CD4-positive, alpha-beta memory T cell (primary cell): ENCODE data around the gene MYH7B. TPM values are rescaled to one million over a fixed set of nuclear protein-coding genes. Genes with fewer than 3 reads are reported as not detected.

ENCODE experiments used
- CTCF ChIA-PET: fragments of 350-600 bp; sonication (Branson Sonifier 250); formaldehyde crosslinking; loops from one replicate; lab custom pipeline; 2021; ENCODE audit warnings: inconsistent platforms; ENCODE audit not compliant: partially characterized antibody; lab: Charles Lee
- POLR2A ChIA-PET: fragments of 350-600 bp; sonication (Branson Sonifier 250); formaldehyde crosslinking; loops from one replicate; lab custom pipeline; 2021; ENCODE audit not compliant: partially characterized antibody; lab: Charles Lee
- DNase-seq, 5 donors: peaks; one replicate each; pipeline versions ENCODE4 v3.0.0 to v3.0.0-alpha.2; 2020 to 2022; ENCODE audit warnings: mixed read lengths in 1 of 5
- H3K27ac ChIP-seq: one replicate; pipeline ENCODE4 v1.7.0; 2013; ENCODE audit warnings: low read depth, low read length
- H3K27me3 ChIP-seq: 2 replicates; pipeline ENCODE4 v1.7.0; 2013; ENCODE audit warnings: mild to moderate bottlenecking, low read length, moderate library complexity; ENCODE audit not compliant: insufficient read depth
- H3K36me3 ChIP-seq: 2 replicates; pipeline ENCODE4 v1.7.0; 2013; ENCODE audit warnings: mild to moderate bottlenecking, low read length, moderate library complexity; ENCODE audit not compliant: insufficient read depth
- H3K4me1 ChIP-seq: 2 replicates; pipeline ENCODE4 v1.7.0; 2013; ENCODE audit warnings: mild to moderate bottlenecking, low read length, moderate library complexity; ENCODE audit not compliant: insufficient read depth
- H3K4me3 ChIP-seq, 2 donors: one replicate each; pipeline ENCODE4 v1.7.0; 2013; ENCODE audit warnings: low read length in 2 of 2, mild to moderate bottlenecking in 1 of 2
- H3K9me3 ChIP-seq, 2 donors: one replicate each; pipeline ENCODE4 v1.7.0; 2013; ENCODE audit warnings: low read length in 2 of 2, control low read depth in 1 of 2; ENCODE audit not compliant: control insufficient read depth in 1 of 2
- H3K27ac Mint-ChIP-seq, 7 donors: one replicate each; pipeline ENCODE4 v1.8.0; 2020 to 2021; ENCODE audit warnings: mixed read lengths in 7 of 7, mild to moderate bottlenecking in 6 of 7, inconsistent platforms in 3 of 7, moderate library complexity in 3 of 7
- H3K27me3 Mint-ChIP-seq, 2 donors: one replicate each; pipeline ENCODE4 v1.8.0; 2020 to 2021; ENCODE audit warnings: mixed read lengths in 2 of 2
- H3K36me3 Mint-ChIP-seq, 2 donors: one replicate each; pipeline ENCODE4 v1.8.0; 2020 to 2021; ENCODE audit warnings: mixed read lengths in 2 of 2, inconsistent platforms in 1 of 2, mild to moderate bottlenecking in 1 of 2
- H3K4me1 Mint-ChIP-seq, 4 donors: one replicate each; pipeline ENCODE4 v1.8.0; 2020 to 2021; ENCODE audit warnings: mixed read lengths in 4 of 4, mild to moderate bottlenecking in 1 of 4
- H3K4me3 Mint-ChIP-seq, 8 donors: one replicate each; pipeline ENCODE4 v1.8.0; 2020 to 2021; ENCODE audit warnings: mixed read lengths in 8 of 8, mild to moderate bottlenecking in 7 of 8, moderate library complexity in 6 of 8, inconsistent platforms in 3 of 8
- H3K9me3 Mint-ChIP-seq, 8 donors: one replicate each; pipeline ENCODE4 v1.8.0; 2020 to 2021; ENCODE audit warnings: mixed read lengths in 8 of 8, mild to moderate bottlenecking in 5 of 8, inconsistent platforms in 3 of 8, moderate library complexity in 1 of 8
- intact Hi-C: fragments of 100-400 bp; cut with micrococcal nuclease; formaldehyde crosslinking; loops from one replicate; pipeline ENCODE4 v1.15.1; 2023
- polyA plus RNA-seq, 2 donors: library from polyadenylated mRNA; unstranded; fragments of 300-500 nt; fragmentation: Illumina TruSeq; gene quantifications; one replicate each; pipeline ENCODE4 v1.2.3, GENCODE V29; 2021
- total RNA-seq, 2 experiments: library from RNA; stranded (reverse); gene quantifications; one replicate each; pipeline ENCODE4 v1.2.3, GENCODE V29; 2021

Gene MYH7B
- total and polyA plus RNA-seq, 4 experiments from 2014 or later: 0.32 to 0.47 (median 0.39) TPM; not detected in 1

DNA sequence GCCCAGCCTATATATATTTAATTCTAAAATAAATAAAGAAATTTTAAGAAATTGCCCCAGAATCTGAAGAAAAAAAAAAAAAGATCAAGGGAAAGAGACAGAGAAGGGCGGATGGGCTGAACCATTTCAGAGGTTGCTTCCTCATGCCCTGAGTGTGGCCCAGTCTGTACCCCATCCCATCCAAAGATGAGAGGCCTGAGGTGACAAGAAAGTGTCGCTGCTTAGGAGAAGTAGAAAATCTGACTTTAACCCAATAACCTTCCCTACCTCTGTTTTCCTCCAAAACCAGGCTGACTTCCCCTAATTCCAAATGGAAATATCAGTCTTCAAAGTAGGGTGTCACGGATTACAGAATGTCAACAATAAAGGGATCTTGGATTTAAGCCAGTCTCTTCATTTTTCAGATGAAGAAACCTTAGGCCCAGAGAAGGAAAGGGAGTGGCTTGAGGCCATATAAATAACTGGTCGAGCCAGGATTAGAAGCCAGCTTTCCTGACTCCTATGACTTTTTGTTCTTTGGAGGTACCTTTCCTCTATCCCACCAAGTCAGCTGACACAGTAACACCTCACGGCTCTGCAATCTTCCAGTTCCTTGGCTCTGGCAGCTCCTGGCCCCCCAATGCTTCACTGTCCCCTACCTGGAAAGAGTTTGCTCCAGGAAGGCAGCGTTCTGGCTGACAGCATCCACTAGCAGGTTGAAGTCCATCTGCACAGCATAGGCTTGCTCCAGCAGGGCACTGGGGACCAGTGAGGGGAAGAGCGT lies 10.2 kb upstream of the MYH7B start:
- Mint-ChIP-seq H3K27ac (no peak overlapping the region), H3K4me3 (no peak overlapping the region), H3K36me3 (peaks cover 51 to 60% of the 10 kb centered on the region in 2 donors), H3K27me3 (no peaks in the 10 kb centered on the region), H3K4me1 (peaks cover 0 to 7% (median 2%) of the 10 kb centered on the region in 4 donors), H3K9me3 (no peaks in the 10 kb centered on the region)
- no peak for DNase-seq
- CTCF ChIA-PET: no interaction called here
- Histone ChIP-seq H3K27me3 (no peaks in the 10 kb centered on the region), H3K9me3 (no peaks in the 10 kb centered on the region), H3K4me1 (no peaks in the 10 kb centered on the region), H3K4me3 (no peak overlapping the region), H3K27ac (no peak overlapping the region), H3K36me3 (peaks cover 34% of the 10 kb centered on the region)
- POLR2A ChIA-PET: no interaction called here
- intact Hi-C loops: no loop called here

GRCh38 chr20:34946661-34947060 lies 9.0 kb upstream of the MYH7B start:
- ChIA-PET CTCF (interaction anchor here (0.6 to 1.0 kb wide), 2 partner anchors 71 to 1589 kb away, joined by 3 to 4 read pairs; no protein-coding TSS in a partner anchor), POLR2A (no interaction called here)
- H3K27ac Mint-ChIP-seq: peak overlapping the region in 1 of 7 donors; percentile 40
- Histone ChIP-seq H3K27me3 (no peaks in the 10 kb centered on the region), H3K27ac (no peak overlapping the region), H3K4me3 (no peak overlapping the region), H3K36me3 (peaks cover 33% of the 10 kb centered on the region), H3K9me3 (no peaks in the 10 kb centered on the region), H3K4me1 (no peaks in the 10 kb centered on the region)
- no peaks in the 10 kb centered on the region for H3K27me3 Mint-ChIP-seq
- H3K4me3 Mint-ChIP-seq: no peak overlapping the region
- H3K36me3 Mint-ChIP-seq: peaks cover 45 to 54% of the 10 kb centered on the region in 2 donors
- H3K4me1 Mint-ChIP-seq: peaks cover 0 to 7% (median 2%) of the 10 kb centered on the region in 4 donors
- no peaks in the 10 kb centered on the region for H3K9me3 Mint-ChIP-seq
- intact Hi-C loops: no loop called here
- DNase-seq: no peak

GRCh38 chr20:34947336-34947735 lies 8.3 kb upstream of the MYH7B start:
- H3K27me3 Mint-ChIP-seq: no peaks in the 10 kb centered on the region
- intact Hi-C loops: no loop called here
- H3K27ac Mint-ChIP-seq: peak overlapping the region in 1 of 7 donors; percentile 12
- Histone ChIP-seq H3K9me3 (no peaks in the 10 kb centered on the region), H3K4me1 (no peaks in the 10 kb centered on the region), H3K4me3 (no peak overlapping the region), H3K36me3 (peaks cover 26% of the 10 kb centered on the region), H3K27me3 (no peaks in the 10 kb centered on the region), H3K27ac (no peak overlapping the region)
- H3K9me3 Mint-ChIP-seq: no peaks in the 10 kb centered on the region
- H3K4me1 Mint-ChIP-seq: peaks cover 0 to 7% (median 2%) of the 10 kb centered on the region in 4 donors
- DNase-seq: no peak
- CTCF ChIA-PET: no interaction called here
- H3K4me3 Mint-ChIP-seq: no peak overlapping the region
- POLR2A ChIA-PET: no interaction called here
- H3K36me3 Mint-ChIP-seq: peaks cover 42 to 49% of the 10 kb centered on the region in 2 donors

DNA sequence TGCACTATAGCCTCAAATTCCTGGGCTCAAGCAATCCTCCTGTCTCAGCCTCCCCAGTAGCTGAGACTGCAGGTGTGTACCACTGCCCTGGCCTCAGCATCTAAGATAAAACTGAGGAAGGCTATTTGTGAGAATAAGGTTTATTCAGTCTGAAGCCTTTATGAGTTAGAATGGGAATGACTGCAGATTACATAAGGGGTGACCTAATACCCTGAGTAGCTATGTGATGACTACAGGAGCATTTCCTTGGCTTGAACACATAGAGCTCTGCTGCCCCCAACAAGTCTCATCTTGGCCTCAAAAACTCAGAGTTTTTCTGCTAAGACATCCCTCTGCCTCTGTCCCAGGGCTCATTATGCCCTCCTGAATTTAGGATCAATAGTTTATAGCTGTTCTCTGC lies 7.6 kb upstream of the MYH7B start:
- no peak overlapping the region for H3K27ac Mint-ChIP-seq
- H3K9me3 Mint-ChIP-seq: no peaks in the 10 kb centered on the region
- no peaks in the 10 kb centered on the region for H3K4me1 ChIP-seq
- H3K36me3 ChIP-seq: peaks cover 23% of the 10 kb centered on the region
- no peaks in the 10 kb centered on the region for H3K27me3 Mint-ChIP-seq
- H3K4me1 Mint-ChIP-seq: peaks cover 3 to 7% (median 6%) of the 10 kb centered on the region in 4 donors
- H3K36me3 Mint-ChIP-seq: peaks cover 38 to 44% of the 10 kb centered on the region in 2 donors
- DNase-seq: no peak
- no peaks in the 10 kb centered on the region for H3K9me3 ChIP-seq
- ChIA-PET POLR2A (no interaction called here), CTCF (no interaction called here)
- intact Hi-C loops: no loop called here
- H3K27ac ChIP-seq: no peak overlapping the region
- no peak overlapping the region for H3K4me3 Mint-ChIP-seq
- H3K4me3 ChIP-seq: no peak overlapping the region
- H3K27me3 ChIP-seq: no peaks in the 10 kb centered on the region

DNA sequence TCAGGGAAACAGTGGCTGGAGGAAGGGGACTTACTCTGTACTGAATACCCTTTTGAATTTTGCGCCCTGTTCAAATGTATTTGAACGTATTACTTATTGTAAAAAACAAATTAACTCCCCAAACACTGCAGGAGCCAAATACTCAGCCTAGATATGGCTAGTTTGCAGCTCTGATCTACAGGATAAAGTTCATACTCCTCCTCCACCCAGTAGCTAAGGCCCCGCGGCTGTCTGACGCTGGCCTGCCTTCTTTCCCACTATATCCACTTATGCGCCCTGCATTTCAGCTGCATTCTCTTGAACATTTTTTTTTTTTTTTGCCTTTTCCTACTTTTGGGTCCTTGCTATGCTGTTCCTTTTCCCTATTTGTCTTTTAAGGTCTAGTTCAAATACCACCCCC lies 6.5 kb upstream of the MYH7B start:
- Histone ChIP-seq H3K27me3 (no peaks in the 10 kb centered on the region), H3K4me3 (no peak overlapping the region), H3K27ac (no peak overlapping the region), H3K36me3 (peaks cover 15% of the 10 kb centered on the region), H3K4me1 (no peaks in the 10 kb centered on the region), H3K9me3 (no peaks in the 10 kb centered on the region)
- CTCF ChIA-PET: no interaction called here
- DNase-seq: no peak
- Mint-ChIP-seq H3K4me1 (peaks cover 5 to 7% (median 7%) of the 10 kb centered on the region in 4 donors), H3K27me3 (no peaks in the 10 kb centered on the region), H3K27ac (no peak overlapping the region), H3K9me3 (no peaks in the 10 kb centered on the region), H3K36me3 (peaks cover 30 to 35% of the 10 kb centered on the region in 2 donors), H3K4me3 (no peak overlapping the region)
- intact Hi-C loops: no loop called here
- POLR2A ChIA-PET: no interaction called here

DNA sequence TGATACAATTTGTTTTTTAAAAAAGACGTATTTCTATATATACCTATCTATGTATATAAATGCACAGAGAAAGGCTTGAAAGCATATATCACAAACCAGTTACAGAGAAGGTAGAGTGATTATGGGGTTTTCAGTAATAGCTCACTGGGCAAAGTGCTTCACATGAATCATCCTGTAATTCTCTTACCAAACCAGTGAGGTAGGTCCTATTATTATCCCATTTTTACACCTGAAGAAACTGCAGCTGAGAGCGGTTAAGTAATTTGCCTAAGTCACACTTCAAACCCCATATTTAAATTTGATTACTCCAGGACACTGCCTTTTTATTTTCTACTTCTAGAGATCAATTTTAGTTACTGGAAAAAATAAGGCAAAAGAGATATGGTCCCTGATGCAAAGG lies 4.4 kb upstream of the MYH7B start:
- intact Hi-C loops: no loop called here
- peaks cover 15 to 32% of the 10 kb centered on the region in 2 donors for H3K36me3 Mint-ChIP-seq
- CTCF ChIA-PET: interaction anchor here (0.9 kb wide), 1 partner anchor 9 kb away, joined by 3 read pairs; no protein-coding TSS in a partner anchor

DNA sequence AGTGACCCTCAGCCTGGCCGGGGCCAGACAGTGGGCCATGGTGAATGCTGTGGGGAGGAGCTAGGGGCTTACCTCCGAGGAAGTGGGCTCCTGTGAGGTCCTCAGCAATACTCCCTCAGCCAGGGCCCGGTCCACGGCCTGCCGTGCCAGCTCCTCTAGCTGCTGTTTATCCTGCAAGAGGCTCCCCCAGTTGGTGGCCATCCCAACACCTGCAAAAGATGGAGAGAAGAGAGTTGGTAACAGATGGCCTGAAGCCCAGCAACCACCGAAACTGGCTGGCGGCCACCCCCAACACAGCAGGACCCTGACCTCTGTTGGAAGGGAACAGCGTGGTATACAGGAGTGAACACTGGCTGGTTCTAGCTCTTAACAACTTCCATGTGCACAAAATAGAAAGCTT lies 4.0 kb upstream of the MYH7B start:
- Mint-ChIP-seq H3K36me3 (peaks cover 11 to 28% of the 10 kb centered on the region in 2 donors), H3K9me3 (no peaks in the 10 kb centered on the region), H3K27ac (no peak overlapping the region), H3K4me3 (no peak overlapping the region), H3K27me3 (no peaks in the 10 kb centered on the region), H3K4me1 (peaks cover 19 to 29% (median 25%) of the 10 kb centered on the region in 4 donors)
- Histone ChIP-seq H3K9me3 (no peaks in the 10 kb centered on the region), H3K27ac (no peak overlapping the region), H3K4me1 (peaks cover 13% of the 10 kb centered on the region), H3K36me3 (peaks cover 3% of the 10 kb centered on the region), H3K4me3 (no peak overlapping the region), H3K27me3 (no peaks in the 10 kb centered on the region)
- CTCF ChIA-PET: interaction anchor here (0.7 to 0.9 kb wide), 2 partner anchors 9 to 318 kb away, joined by 3 read pairs; no protein-coding TSS in a partner anchor
- intact Hi-C loops: no loop called here
- POLR2A ChIA-PET: interaction anchor here (0.7 to 1.3 kb wide), 2 partner anchors 32 to 76 kb away, joined by 3 to 4 read pairs; no protein-coding TSS in a partner anchor
- DNase-seq: no peak

More for the DNA sequence above, 4.4 kb upstream of the MYH7B start:
- POLR2A ChIA-PET: no interaction called here
- H3K36me3 ChIP-seq: peaks cover 4% of the 10 kb centered on the region
- no peak overlapping the region for H3K4me3 Mint-ChIP-seq
- no peak for DNase-seq
- H3K9me3 Mint-ChIP-seq: no peaks in the 10 kb centered on the region
- H3K9me3 ChIP-seq: no peaks in the 10 kb centered on the region
- H3K4me3 ChIP-seq: no peak overlapping the region
- no peaks in the 10 kb centered on the region for H3K27me3 Mint-ChIP-seq
- H3K27ac ChIP-seq: no peak overlapping the region
- H3K4me1 ChIP-seq: peaks cover 10% of the 10 kb centered on the region
- no peaks in the 10 kb centered on the region for H3K27me3 ChIP-seq
- no peak overlapping the region for H3K27ac Mint-ChIP-seq
- peaks cover 18 to 25% (median 22%) of the 10 kb centered on the region in 4 donors for H3K4me1 Mint-ChIP-seq
